K562 (cell line): Measurements from ENCODE around the gene RAI1. TPM values are rescaled to one million over a fixed set of nuclear protein-coding genes. Genes with fewer than 3 reads are reported as not detected.

Experiments used
- ATAC-seq: fragments of 200-7000 bp; cut with Tn5 transposase; 3 replicates; pipeline ENCODE4 v1.9.1; 2020; ENCODE audit warnings: moderate library complexity
- BruUV-seq: library from RNA; stranded (reverse); fragments of 400-500 nt; replicated peaks from 2 replicates; lab custom pipeline; 2021; lab: Mats Ljungman, UMichigan
- CTCF ChIA-PET: fragments of 300-600 bp; formaldehyde crosslinking; extraction: SDS; loops from one replicate; lab custom pipeline; 2021; ENCODE audit warnings: low intra/inter-chr PET ratio; lab: Yijun Ruan, JAX
- POLR2A ChIA-PET: fragments of 300-600, 350-650 bp; sonication (Branson Sonifier 250); formaldehyde crosslinking; extraction: SDS; loops from one replicate; lab custom pipeline; 2021; ENCODE audit warnings: antibody characterized with exemption, inconsistent platforms; lab: Yijun Ruan, JAX
- DNase-seq, 4 experiments: peaks; one replicate each; pipeline versions ENCODE4 v3.0.0 to v3.0.0-alpha.2; 2011 to 2018; ENCODE audit warnings: low spot score in 3 of 4, mixed read lengths in 3 of 4; ENCODE audit errors: extremely low read depth in 1 of 4
- FAIRE-seq: peaks from 2 replicates; lab custom pipeline; 2011; peaks lifted over from hg19 to GRCh38; lab: Jason Lieb, UNC
- H2AFZ ChIP-seq: 2 replicates; pipeline ENCODE4 v1.6.0; 2011; ENCODE audit warnings: low read depth, low read length, control low read depth, inconsistent platforms
- H3K27ac ChIP-seq: fragments of 200-600 bp; 3 replicates; pipeline ENCODE4 v1.8.0; 2011; ENCODE audit warnings: low read depth, mild to moderate bottlenecking, control low read depth, inconsistent platforms, low read length, moderate library complexity, mixed read lengths; ENCODE audit errors: extremely low read depth
- H3K27me3 ChIP-seq, 2 experiments: fragments of 300-600 bp in 1 of 2; 2 replicates in 1 of 2; 3 replicates in 1 of 2; pipeline versions ENCODE4 v1.6.0 to v1.8.0; 2011; ENCODE audit warnings: inconsistent platforms in 2 of 2, low read length in 2 of 2, mild to moderate bottlenecking in 1 of 2, mixed read lengths in 1 of 2, moderate library complexity in 1 of 2; ENCODE audit not compliant: control insufficient read depth in 2 of 2, insufficient read depth in 2 of 2
- H3K36me3 ChIP-seq: fragments of 300-600 bp; 3 replicates; pipeline ENCODE4 v1.8.0; 2011; ENCODE audit warnings: mild to moderate bottlenecking, low read length, inconsistent platforms; ENCODE audit not compliant: control insufficient read depth, insufficient read depth
- H3K4me1 ChIP-seq, 2 experiments: fragments of 200-600 bp in 1 of 2; replicated peaks in 1 of 2; 2 replicates in 1 of 2; 3 replicates in 1 of 2; pipeline versions ENCODE4 v1.5.1 to v1.8.0; 2011; ENCODE audit warnings: inconsistent platforms in 2 of 2, low read length in 2 of 2, mild to moderate bottlenecking in 1 of 2, mixed read lengths in 1 of 2, moderate library complexity in 1 of 2; ENCODE audit not compliant: control insufficient read depth in 2 of 2, insufficient read depth in 2 of 2
- H3K4me2 ChIP-seq: 2 replicates; pipeline ENCODE4 v1.6.1; 2011; ENCODE audit warnings: low read length, control low read depth, inconsistent platforms, mixed read lengths; ENCODE audit not compliant: insufficient read depth
- H3K4me3 ChIP-seq: fragments of 200-600 bp; sonication (generic), shearing (Covaris generic); 2 replicates; pipeline ENCODE4 v1.5.1; 2016; ENCODE audit warnings: control low read depth, inconsistent platforms
- H3K79me2 ChIP-seq: fragments of 200-600 bp; 3 replicates; pipeline ENCODE4 v1.8.0; 2011; ENCODE audit warnings: low read length, inconsistent platforms; ENCODE audit not compliant: control insufficient read depth, insufficient read depth
- H3K9ac ChIP-seq, 2 experiments: 2 replicates each; pipeline versions ENCODE4 v1.6.0 to v1.6.1; 2011; ENCODE audit warnings: low read depth in 2 of 2, low read length in 2 of 2, control low read depth in 1 of 2, inconsistent platforms in 1 of 2, mild to moderate bottlenecking in 1 of 2, mixed read lengths in 1 of 2; ENCODE audit not compliant: insufficient read depth in 1 of 2
- H3K9me1 ChIP-seq: one replicate; pipeline ENCODE4 v1.6.0; 2011; ENCODE audit warnings: inconsistent platforms, mild to moderate bottlenecking, low read length, moderate library complexity; ENCODE audit not compliant: control insufficient read depth, insufficient read depth
- H3K9me3 ChIP-seq: replicated peaks from 2 replicates; pipeline ENCODE4 v1.5.1; 2011; ENCODE audit warnings: low read depth, low read length, inconsistent platforms; ENCODE audit not compliant: control insufficient read depth, insufficient read depth
- H4K20me1 ChIP-seq: replicated peaks from 2 replicates; pipeline ENCODE4 v1.6.1; 2011; ENCODE audit warnings: low read length, inconsistent platforms, mixed read lengths; ENCODE audit not compliant: control insufficient read depth, insufficient read depth
- ASH1L ChIP-seq: fragments of 450-650 bp; IDR thresholded peaks from 2 replicates; pipeline ENCODE4 v1.6.1; 2018; ENCODE audit warnings: borderline replicate concordance, mild to moderate bottlenecking, low read depth; ENCODE audit not compliant: partially characterized antibody
- NFIC ChIP-seq: fragments of 450-650 bp; IDR thresholded peaks from 2 replicates; pipeline ENCODE4 v1.6.1; 2017; ENCODE audit warnings: mild to moderate bottlenecking, inconsistent platforms
- ZNF140 ChIP-seq: fragments of 250-450 bp; sonication (Bioruptor Pico); IDR thresholded peaks from 2 replicates; pipeline ENCODE4 v1.8.0; 2021; ENCODE audit warnings: moderate library complexity, mild to moderate bottlenecking, inconsistent platforms
- WGBS: fragments of 100-300 bp; shearing (Covaris generic); methylation state at CpG from one replicate; pipeline ENCODE4 v1.1.6; 2016; ENCODE audit warnings: low coverage, mixed read lengths; ENCODE audit not compliant: insufficient coverage; ENCODE audit errors: missing lambda C conversion rate; 5-methylcytosine and 5-hydroxymethylcytosine counted together
- in situ Hi-C: fragments of 300-500 bp; cut with MboI; formaldehyde crosslinking; loops from 4 replicates; pipeline ENCODE4 v1.15.0; 2018; ENCODE audit warnings: inconsistent platforms, mixed read lengths
- intact Hi-C: fragments of 100-400 bp; cut with micrococcal nuclease; formaldehyde crosslinking; loops from 2 replicates; pipeline ENCODE4 v1.14.2; 2022
- polyA plus RNA-seq, 8 experiments: library from polyadenylated mRNA; depleted of rRNA in 4 of 8; stranded (reverse) in 5 of 8; unstranded in 3 of 8; fragments of >200 nt; fragmentation: Nextera tagmentation in 2 of 8; fragmentation: Illumina TruSeq in 1 of 8; extraction: Ambion mirVana in 2 of 8; extraction: Trizol in 1 of 8; gene quantifications; 2 replicates each; pipeline versions ENCODE4 v1.2.1 to v1.2.3, GENCODE V29; 2011 to 2014; ENCODE audit warnings: inconsistent platforms in 1 of 8, missing spikeins in 1 of 8
- total RNA-seq, 7 experiments: library from RNA; depleted of rRNA in 6 of 7; stranded (reverse); fragments of >200 nt in 6 of 7; fragmentation: Illumina TruSeq in 2 of 7; extraction: Trizol in 2 of 7; gene quantifications; 2 replicates each; pipeline versions ENCODE4 v1.2.1 to v1.2.3, GENCODE V29; 2011 to 2021; ENCODE audit warnings: low replicate concordance in 1 of 7
- TF ChIP-seq, protein P1 (sequence below): fragments of 450-650 bp; IDR thresholded peaks from 2 replicates; pipeline ENCODE4 v1.6.1; 2016; ENCODE audit warnings: mild to moderate bottlenecking
- TF ChIP-seq, protein P2 (sequence below): fragments of 250-450 bp; sonication (Bioruptor Pico); IDR thresholded peaks from 2 replicates; pipeline ENCODE4 v1.5.0; 2020; ENCODE audit warnings: mild to moderate bottlenecking, borderline replicate concordance
- TF ChIP-seq, protein P3 (sequence below): fragments of 450-650 bp; IDR thresholded peaks from 2 replicates; pipeline ENCODE4 v1.6.1; 2016

The RAI1 gene
- total and polyA plus RNA-seq, 9 of the 15 experiments (the other 6 are each of a cell fraction or from before 2014, with no cell fraction given): 0.68 to 19.9 (median 5.5) TPM

DNA sequence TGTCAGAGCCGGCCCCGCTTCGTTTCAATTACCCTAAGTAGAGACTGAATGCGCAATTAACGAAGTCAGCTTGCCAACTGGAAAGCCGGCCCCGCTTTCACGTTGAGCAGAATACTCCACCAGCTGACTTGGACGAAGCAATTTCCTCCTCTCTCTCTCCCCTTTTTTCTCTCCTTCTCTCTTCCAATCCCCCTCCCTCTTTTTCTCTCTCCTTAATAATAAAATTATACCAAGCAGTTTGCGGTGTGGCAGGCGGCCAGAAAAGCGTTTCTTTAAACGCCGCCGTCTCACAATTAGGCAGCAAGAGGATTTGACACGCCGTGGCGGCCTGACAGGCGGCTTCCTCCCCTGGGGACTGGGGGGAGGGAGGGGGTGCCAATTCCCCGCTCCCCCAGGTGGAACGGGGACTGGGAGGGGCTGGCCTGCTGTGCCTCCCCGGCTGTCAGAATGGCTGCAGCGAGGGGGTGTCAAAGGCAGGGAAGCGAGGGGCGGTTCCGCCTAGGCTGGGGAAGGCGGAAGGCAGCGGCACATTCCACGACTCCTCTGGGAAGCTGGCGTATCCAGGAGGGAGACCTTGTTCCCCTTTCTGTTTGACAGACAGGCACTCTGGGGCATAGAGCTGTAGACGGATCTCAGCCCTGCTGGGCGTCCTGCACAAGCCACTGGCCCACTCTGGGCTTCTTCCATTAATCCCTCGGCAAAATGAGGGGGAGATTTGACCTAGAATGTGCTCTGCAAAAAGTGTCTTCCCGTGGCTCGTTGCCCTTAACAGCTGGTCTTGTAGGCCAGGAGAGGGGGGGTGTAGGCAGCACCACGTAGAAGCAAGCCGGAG is 102.8 kb downstream of the RAI1 start:
- intact Hi-C loops (loop anchor here (10.0 kb wide), 1 partner anchor 99 kb away; the partner anchor contains the start of gene RAI1), in situ Hi-C loops (no loop called here)
- no peaks in the 10 kb centered on the region for H3K9me1 ChIP-seq
- no peaks in the 10 kb centered on the region for H3K36me3 ChIP-seq
- BruUV-seq: no TSS peak
- peak overlapping the region in 1 of 2 experiments; percentile 81; a peak in 2 of 4 replicates for H3K9ac ChIP-seq
- H3K4me2 ChIP-seq: peak overlapping the region; percentile 41
- no peak for FAIRE-seq
- CTCF ChIA-PET: interaction anchor here (0.9 kb wide), 1 partner anchor 104 kb away, joined by 3 read pairs; no protein-coding TSS in a partner anchor
- TF ChIP-seq, protein P1, sequence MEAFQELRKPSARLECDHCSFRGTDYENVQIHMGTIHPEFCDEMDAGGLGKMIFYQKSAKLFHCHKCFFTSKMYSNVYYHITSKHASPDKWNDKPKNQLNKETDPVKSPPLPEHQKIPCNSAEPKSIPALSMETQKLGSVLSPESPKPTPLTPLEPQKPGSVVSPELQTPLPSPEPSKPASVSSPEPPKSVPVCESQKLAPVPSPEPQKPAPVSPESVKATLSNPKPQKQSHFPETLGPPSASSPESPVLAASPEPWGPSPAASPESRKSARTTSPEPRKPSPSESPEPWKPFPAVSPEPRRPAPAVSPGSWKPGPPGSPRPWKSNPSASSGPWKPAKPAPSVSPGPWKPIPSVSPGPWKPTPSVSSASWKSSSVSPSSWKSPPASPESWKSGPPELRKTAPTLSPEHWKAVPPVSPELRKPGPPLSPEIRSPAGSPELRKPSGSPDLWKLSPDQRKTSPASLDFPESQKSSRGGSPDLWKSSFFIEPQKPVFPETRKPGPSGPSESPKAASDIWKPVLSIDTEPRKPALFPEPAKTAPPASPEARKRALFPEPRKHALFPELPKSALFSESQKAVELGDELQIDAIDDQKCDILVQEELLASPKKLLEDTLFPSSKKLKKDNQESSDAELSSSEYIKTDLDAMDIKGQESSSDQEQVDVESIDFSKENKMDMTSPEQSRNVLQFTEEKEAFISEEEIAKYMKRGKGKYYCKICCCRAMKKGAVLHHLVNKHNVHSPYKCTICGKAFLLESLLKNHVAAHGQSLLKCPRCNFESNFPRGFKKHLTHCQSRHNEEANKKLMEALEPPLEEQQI: no peak
- TF ChIP-seq ASH1L (no peak), NFIC (peak; percentile 58), ZNF140 (CRISPR knock-in tag) (no peak)
- TF ChIP-seq, protein P2, sequence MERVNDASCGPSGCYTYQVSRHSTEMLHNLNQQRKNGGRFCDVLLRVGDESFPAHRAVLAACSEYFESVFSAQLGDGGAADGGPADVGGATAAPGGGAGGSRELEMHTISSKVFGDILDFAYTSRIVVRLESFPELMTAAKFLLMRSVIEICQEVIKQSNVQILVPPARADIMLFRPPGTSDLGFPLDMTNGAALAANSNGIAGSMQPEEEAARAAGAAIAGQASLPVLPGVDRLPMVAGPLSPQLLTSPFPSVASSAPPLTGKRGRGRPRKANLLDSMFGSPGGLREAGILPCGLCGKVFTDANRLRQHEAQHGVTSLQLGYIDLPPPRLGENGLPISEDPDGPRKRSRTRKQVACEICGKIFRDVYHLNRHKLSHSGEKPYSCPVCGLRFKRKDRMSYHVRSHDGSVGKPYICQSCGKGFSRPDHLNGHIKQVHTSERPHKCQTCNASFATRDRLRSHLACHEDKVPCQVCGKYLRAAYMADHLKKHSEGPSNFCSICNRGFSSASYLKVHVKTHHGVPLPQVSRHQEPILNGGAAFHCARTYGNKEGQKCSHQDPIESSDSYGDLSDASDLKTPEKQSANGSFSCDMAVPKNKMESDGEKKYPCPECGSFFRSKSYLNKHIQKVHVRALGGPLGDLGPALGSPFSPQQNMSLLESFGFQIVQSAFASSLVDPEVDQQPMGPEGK (CRISPR knock-in tag): no peak
- TF ChIP-seq, protein P3, sequence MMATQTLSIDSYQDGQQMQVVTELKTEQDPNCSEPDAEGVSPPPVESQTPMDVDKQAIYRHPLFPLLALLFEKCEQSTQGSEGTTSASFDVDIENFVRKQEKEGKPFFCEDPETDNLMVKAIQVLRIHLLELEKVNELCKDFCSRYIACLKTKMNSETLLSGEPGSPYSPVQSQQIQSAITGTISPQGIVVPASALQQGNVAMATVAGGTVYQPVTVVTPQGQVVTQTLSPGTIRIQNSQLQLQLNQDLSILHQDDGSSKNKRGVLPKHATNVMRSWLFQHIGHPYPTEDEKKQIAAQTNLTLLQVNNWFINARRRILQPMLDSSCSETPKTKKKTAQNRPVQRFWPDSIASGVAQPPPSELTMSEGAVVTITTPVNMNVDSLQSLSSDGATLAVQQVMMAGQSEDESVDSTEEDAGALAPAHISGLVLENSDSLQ: peak; percentile 34; the same call in 1 of the 2 replicates
- no peak overlapping the region for H2AFZ ChIP-seq
- no peak for ATAC-seq
- peak overlapping the region; percentile 30 for H3K4me3 ChIP-seq
- no peaks in the 10 kb centered on the region for H3K9me3 ChIP-seq
- POLR2A ChIA-PET: interaction anchor here (0.6 to 1.0 kb wide), 2 partner anchors 9 to 12 kb away, joined by 3 to 6 read pairs; no protein-coding TSS in a partner anchor
- H3K4me1 ChIP-seq: peaks cover 9 to 87% of the 10 kb centered on the region in 2 experiments
- H3K27ac ChIP-seq: peak overlapping the region; percentile 39; the same call in 1 of the 3 replicates
- DNase-seq: no peak
- WGBS: 55% methylated on average over 10 of the region's 37 CpGs
- H3K27me3 ChIP-seq: no peaks in the 10 kb centered on the region
- H3K79me2 ChIP-seq: peaks cover 21% of the 10 kb centered on the region; the same call in 2 of the 3 replicates
- H4K20me1 ChIP-seq: no peaks in the 10 kb centered on the region; the same call in 1 of the 2 replicates
